Left forelimb (tissue), 1 donor: ENCODE data around the gene ASB9.
"Not testable (repeated sequence)": the region's sequence is repeated elsewhere in the genome, so short reads cannot be mapped to it uniquely, and the experiment has no call there.

ENCODE experiments used
- DNase-seq: peaks from one replicate; pipeline ENCODE4 v3.0.0-alpha.2; 2018; ENCODE audit warnings: low spot score

The ASB9 gene

GRCh38 chrX:15269618-15270521 lies at the start of gene ASB9:
ASB9 (minus strand) TSS chrX:15270083; CDS start chrX:15269874, 209 bp downstream.
- DNase-seq = peak; percentile 64

- no peak for DNase-seq
Measured at GRCh38 chrX:15319075-15319474, 49.2 kb upstream of the ASB9 start.

DNA sequence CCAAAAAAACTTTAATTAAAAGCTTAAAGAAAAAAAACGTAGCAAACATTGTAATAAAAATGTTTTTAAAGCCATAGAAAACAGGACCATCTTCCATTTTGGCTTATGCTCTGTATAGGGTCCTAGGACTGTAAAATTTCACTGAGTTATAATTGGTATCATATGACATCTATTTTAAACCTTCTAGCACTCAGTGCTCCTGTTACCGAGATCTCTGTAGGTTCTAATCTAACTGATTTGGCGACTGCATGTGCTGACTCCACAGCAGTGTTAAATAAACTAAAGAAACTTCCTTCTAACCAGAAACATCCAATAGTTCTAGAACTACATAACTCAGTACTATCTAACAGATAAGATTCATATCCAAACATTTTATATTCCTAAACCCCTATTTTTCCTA lies 45.6 kb upstream of the ASB9 start, which contains the start of gene ASB11:
Gene ASB11 (minus strand): TSS at position 132 of the 400 bp plus-strand sequence. CDS start 35 bp downstream, at position 97.
- DNase-seq = no peak

- no peak for DNase-seq
Measured at GRCh38 chrX:15314472-15314871, 44.6 kb upstream of the ASB9 start.

DNA sequence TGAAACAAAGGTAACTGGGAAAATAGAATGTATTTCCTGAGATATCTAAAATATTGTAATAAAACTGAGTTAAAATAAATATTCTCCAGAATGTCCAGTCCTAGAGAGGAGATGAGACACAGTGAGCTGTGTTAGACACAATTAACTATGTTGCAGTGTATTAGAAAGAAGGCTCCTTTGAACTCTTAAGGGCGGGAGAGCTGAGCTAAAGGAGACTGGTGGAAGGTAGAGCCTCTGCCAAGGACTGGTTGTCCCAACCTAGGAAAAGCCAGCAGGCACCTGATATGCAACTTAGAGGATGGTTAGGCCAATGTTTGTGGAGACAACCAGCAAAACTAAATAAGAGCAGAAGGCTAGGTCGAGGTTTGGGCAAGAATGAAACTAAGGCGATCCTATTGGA lies 41.2 kb upstream of the ASB9 start:
- DNase-seq = no peak

- no peak for DNase-seq
Measured at GRCh38 chrX:15310117-15310516, 40.2 kb upstream of the ASB9 start.

GRCh38 chrX:15305899-15306298 lies 36.0 kb upstream of the ASB9 start:
- DNase-seq = not testable (repeated sequence)

- DNase-seq = no peak
Measured at GRCh38 chrX:15301924-15302323, 32.0 kb upstream of the ASB9 start.

DNA sequence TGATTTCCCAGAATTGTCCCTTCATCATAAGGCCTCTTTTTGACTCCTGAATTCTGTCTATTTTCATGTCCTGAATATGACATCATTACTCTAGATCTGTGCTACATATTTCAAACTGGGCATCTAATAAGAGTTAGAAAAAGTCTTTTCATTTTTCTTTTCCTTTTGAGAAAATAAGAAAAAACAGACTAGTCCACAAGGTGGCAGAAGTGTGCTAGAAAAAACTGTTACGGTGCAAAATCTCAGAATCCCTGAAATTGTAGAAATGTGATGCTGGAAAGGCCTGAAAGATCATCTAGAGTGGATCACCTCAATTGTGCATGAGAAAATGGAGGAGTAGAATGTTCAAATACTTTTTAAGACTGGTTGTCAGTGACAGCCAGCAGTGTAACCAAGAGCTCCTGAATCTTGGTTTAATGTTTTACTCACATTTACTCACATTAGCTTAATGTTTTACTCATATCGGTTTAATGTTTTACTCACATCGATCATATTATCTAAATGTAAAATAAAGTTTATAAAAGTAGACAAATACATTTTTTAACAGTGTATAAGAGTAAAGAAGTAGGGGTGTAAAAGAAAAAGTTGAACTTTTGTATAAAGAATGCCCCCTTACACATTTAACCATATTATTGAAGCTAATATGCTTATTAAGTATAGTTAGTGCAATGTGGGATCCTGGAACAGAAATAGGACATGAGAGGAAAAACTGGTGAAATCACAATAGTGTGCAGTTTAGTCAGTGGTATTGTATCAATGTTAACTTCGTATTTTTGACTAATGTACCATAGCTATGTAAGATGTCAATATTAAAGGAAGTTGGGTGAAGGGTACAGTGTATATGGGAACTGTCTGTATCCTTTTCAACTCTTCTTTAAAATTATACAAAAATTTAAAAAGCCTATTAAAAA lies 30.3 kb upstream of the ASB9 start:
- no peak for DNase-seq

DNA sequence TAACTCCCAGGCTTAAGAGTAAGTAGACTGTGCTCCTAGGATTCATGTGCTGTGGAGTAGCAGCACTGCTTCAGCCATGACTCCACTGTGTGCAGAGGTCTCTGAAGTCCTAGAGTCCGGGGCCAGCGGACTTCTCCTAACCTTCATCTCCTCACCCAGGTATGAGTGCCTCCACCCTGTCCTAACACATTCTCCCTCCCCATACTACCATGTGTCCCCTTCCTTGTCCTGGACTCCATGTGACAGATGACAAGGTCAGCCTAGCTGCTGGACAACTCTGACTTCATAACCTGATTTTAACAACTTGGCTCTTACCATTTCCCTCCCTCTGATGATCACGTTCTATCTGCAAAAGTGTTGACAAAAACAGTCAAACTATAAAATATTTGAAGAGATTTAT lies 28.9 kb upstream of the ASB9 start:
- DNase-seq = no peak

DNA sequence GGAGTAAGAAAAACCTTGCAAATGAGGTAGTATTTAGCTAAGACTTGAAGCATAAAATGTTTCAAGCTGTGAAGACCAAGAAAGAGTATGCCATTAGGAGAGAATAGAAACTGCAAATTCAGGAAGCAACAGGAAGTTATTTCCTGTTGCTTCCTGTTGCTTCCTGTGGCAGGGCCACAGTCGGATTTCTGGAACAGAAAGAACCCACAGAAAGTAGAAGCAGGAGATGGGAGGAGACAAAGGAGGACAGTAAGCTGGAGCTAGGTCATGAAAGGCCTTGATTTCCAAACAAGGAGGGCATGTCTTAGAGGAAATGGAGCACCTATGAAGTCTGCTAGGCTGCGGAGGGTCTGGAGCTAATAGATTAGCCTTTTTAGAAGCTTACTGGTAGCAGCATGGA lies 28.3 kb upstream of the ASB9 start:
- no peak for DNase-seq

GRCh38 chrX:15293451-15293850 lies 23.6 kb upstream of the ASB9 start:
- no peak for DNase-seq

DNA sequence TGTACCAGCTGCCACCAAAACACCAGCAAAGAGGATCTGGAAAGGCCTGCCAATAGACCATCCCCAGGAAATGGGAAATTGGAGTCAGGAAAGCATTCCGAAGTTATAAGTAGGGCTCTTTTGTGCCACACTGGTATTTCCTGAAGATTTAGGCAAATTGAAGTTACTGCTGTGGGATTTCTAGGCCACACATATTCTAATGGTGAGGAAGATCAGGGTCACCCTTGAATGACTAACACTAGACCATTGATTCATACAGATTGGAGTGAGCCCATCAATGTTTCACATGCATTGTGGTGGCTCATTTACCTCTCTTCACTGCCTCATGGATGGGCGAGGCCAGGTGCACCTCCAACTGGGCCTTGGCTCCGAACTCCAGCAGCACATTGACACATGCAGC lies 23.0 kb upstream of the ASB9 start:
- no peak for DNase-seq

DNA sequence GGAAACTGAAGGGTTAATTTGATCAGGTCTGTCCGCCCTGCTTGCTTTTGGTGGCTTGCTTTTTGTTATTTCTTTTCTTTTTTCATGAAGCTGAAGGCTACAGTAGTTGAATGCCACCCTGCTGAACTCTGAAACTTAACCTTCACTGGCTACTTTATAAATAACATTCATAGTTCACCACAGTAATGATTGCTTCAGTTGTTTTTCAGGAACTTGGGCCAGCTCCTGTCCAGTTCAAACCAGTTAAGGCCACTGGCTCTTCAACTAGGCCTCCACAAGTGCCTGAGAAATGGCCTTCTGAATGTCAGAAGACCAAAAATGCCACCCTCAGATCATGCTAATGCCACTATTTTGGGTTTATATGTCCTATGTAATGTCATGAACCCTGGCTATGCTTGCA lies 7.7 kb upstream of the ASB9 start:
- DNase-seq = no peak

DNA sequence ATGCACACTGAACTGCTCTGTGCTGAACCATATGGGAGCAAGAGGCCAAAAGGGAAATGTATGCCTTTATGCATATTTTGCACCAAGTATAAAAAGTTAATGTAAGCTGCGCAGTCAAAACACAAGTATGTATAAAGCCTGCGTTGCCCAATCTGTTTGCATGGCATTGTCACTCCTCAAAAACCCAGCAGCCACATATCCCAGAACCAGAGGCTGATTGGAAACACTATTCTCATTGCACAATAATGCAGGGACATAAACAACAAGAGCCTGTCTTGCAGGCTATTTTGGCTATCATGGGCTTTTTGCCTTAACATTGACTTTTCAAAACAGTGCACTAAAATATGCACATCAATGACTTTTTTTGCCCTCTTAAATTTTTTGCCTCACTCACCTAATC lies 5.1 kb upstream of the ASB9 start:
- DNase-seq = no peak

GRCh38 chrX:15273275-15273674 lies 3.4 kb upstream of the ASB9 start:
- DNase-seq = not testable (repeated sequence)

DNA sequence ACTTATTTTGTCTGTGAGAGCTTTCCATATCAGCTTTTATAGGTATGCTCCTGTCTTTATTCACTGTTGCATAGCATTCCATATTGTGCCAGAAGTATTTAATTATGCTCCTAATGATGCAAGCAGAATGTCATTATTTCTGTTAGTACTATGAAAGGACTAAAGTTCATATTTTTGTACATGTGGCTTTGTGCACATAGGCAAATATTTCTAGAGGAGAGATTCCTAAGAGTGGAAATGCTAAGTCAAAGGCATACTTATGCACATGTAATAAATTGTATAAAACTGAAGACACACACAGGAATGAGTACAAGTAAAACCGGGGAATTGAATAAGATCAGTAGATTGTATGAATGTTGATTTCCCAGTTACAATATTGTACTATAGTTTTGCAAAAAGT lies 1.9 kb upstream of the ASB9 start:
- DNase-seq = no peak

GRCh38 chrX:15269120-15269519 lies 763 bp downstream of the ASB9 start:
- no peak for DNase-seq

DNA sequence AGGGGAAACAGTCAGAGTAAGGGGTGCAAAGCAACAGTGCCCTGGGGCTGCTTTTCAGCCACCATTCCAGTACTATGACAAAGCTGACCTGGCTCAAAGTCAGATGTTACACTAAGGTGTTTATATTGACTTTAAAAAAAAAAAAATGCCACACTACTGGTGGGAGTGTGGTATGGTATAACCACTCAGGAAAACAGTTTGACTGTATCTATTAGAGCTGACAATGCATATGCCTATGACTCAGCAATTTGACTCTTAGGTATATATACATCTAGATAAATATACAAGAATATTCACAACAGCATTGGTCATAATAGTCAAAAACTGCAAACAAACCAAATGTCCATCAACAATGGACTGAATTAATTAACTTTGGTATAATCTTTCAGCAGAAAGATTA lies 15.0 kb downstream of the ASB9 start:
- DNase-seq = no peak

GRCh38 chrX:15245896-15246295 lies 24.0 kb downstream of the ASB9 start:
- no peak for DNase-seq

DNA sequence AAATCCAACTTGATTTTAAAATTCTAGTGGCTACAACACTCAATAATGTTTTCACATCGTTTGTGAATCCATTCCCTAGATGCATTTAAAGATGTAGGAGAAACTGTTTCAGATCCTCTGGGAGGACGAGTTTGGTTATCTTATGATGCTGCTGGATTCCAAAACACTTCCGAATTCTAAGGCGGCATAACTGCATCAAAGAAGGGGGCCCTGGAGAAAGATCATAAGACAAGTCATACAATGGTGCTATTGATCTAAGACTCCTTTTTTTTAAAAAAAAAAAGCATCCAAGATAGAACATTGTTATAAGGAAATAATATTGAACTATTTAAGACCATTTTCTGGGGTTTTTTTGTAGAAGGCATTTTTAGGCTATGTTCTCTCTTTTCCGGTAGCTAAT lies 25.5 kb downstream of the ASB9 start:
- DNase-seq = no peak

DNA sequence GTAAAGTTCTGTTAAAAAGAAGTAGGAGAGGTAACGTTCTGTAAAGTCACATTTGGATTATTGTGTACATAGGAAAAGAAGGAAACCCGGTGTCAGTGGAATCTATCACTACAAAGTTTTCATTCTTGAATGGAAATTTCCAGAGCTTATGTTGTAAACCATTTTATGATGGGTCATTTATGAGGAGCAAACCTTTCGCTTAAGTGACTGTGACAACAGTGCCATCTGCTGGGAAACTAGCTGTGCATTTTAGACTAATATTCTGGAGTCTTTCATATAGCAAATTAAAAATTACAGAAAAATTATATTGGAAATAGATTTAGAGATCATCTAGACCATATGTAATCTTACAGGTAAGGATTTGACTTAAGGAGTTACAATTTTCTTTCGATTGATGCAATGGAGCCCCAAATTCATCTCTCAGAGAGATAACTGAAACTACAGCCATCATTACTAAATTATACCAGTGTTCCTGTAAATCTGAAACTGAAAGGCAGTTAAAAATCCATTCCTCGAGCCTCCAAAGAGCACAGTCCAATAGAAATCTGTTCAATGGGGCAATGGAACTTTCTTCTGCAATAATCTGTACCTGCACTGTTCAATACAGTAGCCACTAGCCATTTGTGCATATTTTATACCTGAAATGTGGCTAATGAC lies 26.9 kb downstream of the ASB9 start:
- DNase-seq = no peak
